Measurements from ENCODE around the gene EHD4.

DNA sequence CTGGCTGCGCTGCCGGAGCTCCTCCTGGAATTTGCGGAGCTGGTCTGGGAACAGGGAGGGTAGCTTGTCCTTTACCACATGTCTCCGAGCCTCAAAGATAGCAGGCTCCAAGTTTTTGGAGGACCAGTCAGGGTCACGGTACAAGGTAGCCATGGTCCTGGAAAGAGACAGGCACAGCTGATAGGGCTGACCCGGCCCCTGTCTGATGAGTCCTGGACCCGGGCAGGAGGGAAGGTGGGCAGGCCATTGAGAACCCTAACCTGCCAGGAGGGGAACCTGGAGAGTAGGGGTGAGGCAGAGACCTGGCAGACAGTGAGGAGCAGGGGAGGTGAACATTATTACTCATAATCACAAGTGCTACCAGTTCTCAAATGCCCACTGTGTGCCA is 20.4 kb upstream of the EHD4 start:
- TF ChIP-seq, protein P1, sequence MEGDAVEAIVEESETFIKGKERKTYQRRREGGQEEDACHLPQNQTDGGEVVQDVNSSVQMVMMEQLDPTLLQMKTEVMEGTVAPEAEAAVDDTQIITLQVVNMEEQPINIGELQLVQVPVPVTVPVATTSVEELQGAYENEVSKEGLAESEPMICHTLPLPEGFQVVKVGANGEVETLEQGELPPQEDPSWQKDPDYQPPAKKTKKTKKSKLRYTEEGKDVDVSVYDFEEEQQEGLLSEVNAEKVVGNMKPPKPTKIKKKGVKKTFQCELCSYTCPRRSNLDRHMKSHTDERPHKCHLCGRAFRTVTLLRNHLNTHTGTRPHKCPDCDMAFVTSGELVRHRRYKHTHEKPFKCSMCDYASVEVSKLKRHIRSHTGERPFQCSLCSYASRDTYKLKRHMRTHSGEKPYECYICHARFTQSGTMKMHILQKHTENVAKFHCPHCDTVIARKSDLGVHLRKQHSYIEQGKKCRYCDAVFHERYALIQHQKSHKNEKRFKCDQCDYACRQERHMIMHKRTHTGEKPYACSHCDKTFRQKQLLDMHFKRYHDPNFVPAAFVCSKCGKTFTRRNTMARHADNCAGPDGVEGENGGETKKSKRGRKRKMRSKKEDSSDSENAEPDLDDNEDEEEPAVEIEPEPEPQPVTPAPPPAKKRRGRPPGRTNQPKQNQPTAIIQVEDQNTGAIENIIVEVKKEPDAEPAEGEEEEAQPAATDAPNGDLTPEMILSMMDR (IDR thresholded peaks at IDR 0.05; ENCODE audit: poor library complexity): no peak
- TF ChIP-seq EZH2 (IDR thresholded peaks at IDR 0.05; ENCODE audit: borderline replicate concordance) (no peak), EZH2phosphoT487 (IDR thresholded peaks at IDR 0.05; ENCODE audit: low read depth, severe bottlenecking, unreplicated experiment) (no peak)

Measured in hepatocyte (in vitro differentiated cells).